HepG2 (cell line): Measurements from ENCODE around the gene C19orf18. TPM values are rescaled to one million over a fixed set of nuclear protein-coding genes. Genes with fewer than 3 reads are reported as not detected.
A peak's percentile ranks its signal among the peaks of the same experiment; 100 is the strongest.

Experiments
- CCAR2 ChIP-seq: fragments of 200-400 bp; formaldehyde crosslinking; optimal IDR thresholded peaks from 2 replicates; pipeline ENCODE3; 2018; ENCODE audit warnings: low read depth, mild to moderate bottlenecking, low read length, moderate library complexity
- CEBPG ChIP-seq: IDR thresholded peaks from 2 replicates; pipeline ENCODE4 v1.6.1; 2016
- FOXK1 ChIP-seq: sonication (generic); formaldehyde crosslinking; IDR thresholded peaks from 2 replicates; pipeline ENCODE4 v1.4.0; 2020; ENCODE audit warnings: low read depth, missing genetic modification reagents, borderline replicate concordance
- GABPA ChIP-seq, 2 experiments: IDR thresholded peaks; 2 replicates each; pipeline ENCODE4 v1.6.1; 2011 to 2016; ENCODE audit warnings: low read depth in 2 of 2, low read length in 1 of 2, missing biosample characterization in 1 of 2, missing genetic modification characterization in 1 of 2
- HES4 ChIP-seq: sonication (generic); formaldehyde crosslinking; IDR thresholded peaks from 2 replicates; pipeline ENCODE4 v1.9.0; 2021; ENCODE audit warnings: mild to moderate bottlenecking, missing genetic modification reagents, borderline replicate concordance
- HHEX ChIP-seq: IDR thresholded peaks from 2 replicates; pipeline ENCODE4 v1.6.1; 2016; ENCODE audit warnings: control low read depth
- KDM2A ChIP-seq: sonication (generic); formaldehyde crosslinking; IDR thresholded peaks from 2 replicates; pipeline ENCODE4 v1.4.0; 2020; ENCODE audit warnings: low read depth, missing genetic modification reagents, borderline replicate concordance
- KMT2A ChIP-seq: sonication (generic); formaldehyde crosslinking; IDR thresholded peaks from 2 replicates; pipeline ENCODE4 v1.4.0; 2020; ENCODE audit warnings: missing genetic modification reagents
- MBD4 ChIP-seq: IDR thresholded peaks from 2 replicates; pipeline ENCODE4 v1.6.1; 2012; ENCODE audit warnings: low read length, inconsistent platforms, borderline replicate concordance
- MXD4 ChIP-seq: IDR thresholded peaks from 2 replicates; pipeline ENCODE4 v1.6.1; 2016; ENCODE audit warnings: mild to moderate bottlenecking, missing biosample characterization, missing genetic modification reagents
- NAIF1 ChIP-seq: sonication (generic); formaldehyde crosslinking; IDR thresholded peaks from 2 replicates; pipeline ENCODE4 v1.5.0; 2020; ENCODE audit warnings: mild to moderate bottlenecking, missing genetic modification reagents, borderline replicate concordance
- NCOR1 ChIP-seq: fragments of 200-600 bp; sonication (generic); IDR thresholded peaks from 2 replicates; pipeline ENCODE4 v1.7.0; 2017; ENCODE audit warnings: antibody characterized with exemption, low read length, borderline replicate concordance
- NFRKB ChIP-seq: fragments of 450-650 bp; IDR thresholded peaks from 2 replicates; pipeline ENCODE4 v1.6.1; 2017
- NFYC ChIP-seq: IDR thresholded peaks from 2 replicates; pipeline ENCODE4 v1.6.1; 2016; ENCODE audit warnings: missing genetic modification reagents, missing compliant biosample characterization
- POLR2AphosphoS2 ChIP-seq: IDR thresholded peaks from 2 replicates; pipeline ENCODE4 v1.6.1; 2011; ENCODE audit warnings: low read depth, low read length, improper control_type of control experiment
- RELA ChIP-seq: sonication (generic); formaldehyde crosslinking; IDR thresholded peaks from 2 replicates; pipeline ENCODE4 v1.4.0; 2020; ENCODE audit warnings: missing genetic modification reagents
- RFXANK ChIP-seq: IDR thresholded peaks from 2 replicates; pipeline ENCODE4 v1.6.1; 2016
- SMARCE1 ChIP-seq: fragments of 450-650 bp; IDR thresholded peaks from 2 replicates; pipeline ENCODE4 v1.6.1; 2017; ENCODE audit warnings: borderline replicate concordance
- SMC3 ChIP-seq: IDR thresholded peaks from 2 replicates; pipeline ENCODE4 v1.6.1; 2011; ENCODE audit warnings: low read length, improper control_type of control experiment
- ZBTB20 ChIP-seq: sonication (generic); formaldehyde crosslinking; IDR thresholded peaks from 2 replicates; pipeline ENCODE4 v1.8.1; 2023; ENCODE audit warnings: missing genetic modification reagents, low read depth, mild to moderate bottlenecking, borderline replicate concordance
- ZEB1 ChIP-seq: IDR thresholded peaks from 2 replicates; pipeline ENCODE4 v1.6.1; 2012; ENCODE audit warnings: mild to moderate bottlenecking, low read depth, inconsistent platforms; ENCODE audit not compliant: insufficient replicate concordance
- ZIK1 ChIP-seq: sonication (generic); formaldehyde crosslinking; IDR thresholded peaks from 2 replicates; pipeline ENCODE4 v1.5.0; 2020; ENCODE audit warnings: mild to moderate bottlenecking, low read depth, missing genetic modification reagents, borderline replicate concordance
- ZMYM4 ChIP-seq: sonication (generic); formaldehyde crosslinking; IDR thresholded peaks from 2 replicates; pipeline ENCODE4 v1.8.1; 2023; ENCODE audit warnings: mild to moderate bottlenecking, missing genetic modification reagents
- ZNF224 ChIP-seq: sonication (generic); formaldehyde crosslinking; IDR thresholded peaks from 2 replicates; pipeline ENCODE4 v1.5.0; 2020; ENCODE audit warnings: mild to moderate bottlenecking, missing genetic modification reagents
- ZNF350 ChIP-seq: sonication (generic); formaldehyde crosslinking; IDR thresholded peaks from 2 replicates; pipeline ENCODE4 v1.4.0; 2020; ENCODE audit warnings: mild to moderate bottlenecking, low read depth, missing genetic modification reagents, borderline replicate concordance
- ZNF569 ChIP-seq: sonication (generic); formaldehyde crosslinking; IDR thresholded peaks from 2 replicates; pipeline ENCODE4 v1.5.0; 2020; ENCODE audit warnings: mild to moderate bottlenecking, missing genetic modification reagents, moderate library complexity, borderline replicate concordance
- ZNF746 ChIP-seq: sonication (generic); formaldehyde crosslinking; IDR thresholded peaks from 2 replicates; pipeline ENCODE4 v1.8.0; 2022; ENCODE audit warnings: mild to moderate bottlenecking, missing genetic modification reagents
- polyA plus RNA-seq, 8 experiments: library from polyadenylated mRNA; depleted of rRNA in 3 of 8; stranded (reverse) in 7 of 8; unstranded in 1 of 8; fragments of >200 nt; fragmentation: Illumina TruSeq in 4 of 8; extraction: Trizol in 4 of 8; gene quantifications; 2 replicates each; pipeline versions ENCODE4 v1.2.1 to v1.2.3, GENCODE V29; 2011 to 2016; ENCODE audit warnings: low read depth in 4 of 8, missing spikeins in 1 of 8, mixed read lengths in 1 of 8; ENCODE audit not compliant: insufficient read depth in 1 of 8
- total RNA-seq, 5 experiments: library from RNA; depleted of rRNA; stranded (reverse); fragments of >200 nt; fragmentation: Illumina TruSeq; extraction: Trizol; gene quantifications; 2 replicates each; pipeline ENCODE4 v1.2.3, GENCODE V29; 2016; ENCODE audit warnings: low read depth in 1 of 5
- TF ChIP-seq, protein P1 (sequence below): sonication (generic); formaldehyde crosslinking; conservative IDR thresholded peaks from 2 replicates; pipeline ENCODE4 v1.4.0; 2020; ENCODE audit warnings: missing genetic modification reagents
- TF ChIP-seq, protein P2 (sequence below): IDR thresholded peaks from 2 replicates; pipeline ENCODE4 v1.4.0; 2020; ENCODE audit warnings: mild to moderate bottlenecking, missing genetic modification reagents

Gene C19orf18
- total and polyA plus RNA-seq, 2 of the 13 experiments (the other 11 are each of a cell fraction or from before 2014, with no cell fraction given) = 0.38 to 0.55 TPM

DNA sequence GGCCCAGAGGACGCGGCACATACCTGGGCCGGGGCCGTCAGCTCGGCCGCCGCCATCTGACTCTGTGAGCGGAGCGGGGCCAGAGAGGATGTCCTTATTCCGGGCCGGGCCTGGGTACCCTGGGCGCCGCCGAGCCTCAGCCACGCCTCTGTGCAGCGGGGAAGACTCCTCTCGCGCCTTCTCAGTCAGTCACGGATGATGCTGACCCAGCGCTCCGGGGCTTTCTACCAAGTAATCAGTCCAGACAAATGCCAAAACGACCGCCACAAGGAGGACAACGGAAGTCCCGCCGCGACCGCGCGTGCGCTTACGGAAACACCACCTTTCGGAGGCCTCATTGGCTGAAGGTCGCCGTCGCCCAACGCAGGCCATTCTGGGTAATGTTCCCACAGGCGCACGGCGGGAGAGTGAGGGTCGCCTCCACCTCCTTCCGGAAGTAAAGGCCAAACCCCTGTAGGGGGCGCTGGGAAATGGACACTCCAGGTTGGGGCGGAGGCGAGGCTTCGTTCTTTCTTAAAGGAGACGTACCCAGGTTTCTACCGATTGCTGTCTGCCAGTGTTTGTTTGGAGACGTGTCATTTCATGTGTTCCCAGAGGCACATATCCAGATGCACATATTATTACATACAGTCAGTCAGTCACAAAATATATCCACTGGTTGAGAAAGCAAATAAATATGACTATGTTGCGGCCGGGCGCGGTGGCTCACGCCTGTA, 26.8 kb downstream of the C19orf18 start, which contains the start of gene ZNF256 (continued):
- TF ChIP-seq NFRKB (no peak), ZBTB20 (CRISPR knock-in tag) (no peak; the same call in 1 of the 2 replicates), MXD4 (CRISPR knock-in tag) (0 out of 2 replicates have a peak, but pooled peaks have one; percentile 54), RFXANK (CRISPR knock-in tag) (no peak; the same call in 1 of the 2 replicates), KDM2A (peak; percentile 88), ZEB1 (no peak), NAIF1 (CRISPR knock-in tag) (no peak), CEBPG (CRISPR knock-in tag) (no peak), NFYC (CRISPR knock-in tag) (peak; percentile 91), HES4 (CRISPR knock-in tag) (peak; percentile 45; the same call in 1 of the 2 replicates), KMT2A (peak; percentile 21; the same call in 1 of the 2 replicates), SMARCE1 (no peak), POLR2AphosphoS2 (no peak), HHEX (no peak), GABPA (IDR thresholded peaks at IDR 0.05; ENCODE audit: low read depth, low read length) (peak; percentile 89), GABPA (CRISPR knock-in tag; IDR thresholded peaks at IDR 0.05; ENCODE audit: low read depth) (peak; percentile 96), ZNF746 (CRISPR knock-in tag) (no peak), FOXK1 (CRISPR knock-in tag) (peak; percentile 43; the same call in 1 of the 2 replicates), ZIK1 (CRISPR knock-in tag) (no peak), RELA (CRISPR knock-in tag) (no peak), CCAR2 (no peak), MBD4 (no peak), NCOR1 (no peak), ZNF569 (no peak), ZMYM4 (CRISPR knock-in tag) (peak; percentile 99), ZNF350 (CRISPR knock-in tag) (peak; percentile 75; the same call in 1 of the 2 replicates), ZNF224 (CRISPR knock-in tag) (0 out of 2 replicates have a peak, but pooled peaks have one; percentile 21), SMC3 (0 out of 2 replicates have a peak, but pooled peaks have one; percentile 23)
- TF ChIP-seq, protein P1, sequence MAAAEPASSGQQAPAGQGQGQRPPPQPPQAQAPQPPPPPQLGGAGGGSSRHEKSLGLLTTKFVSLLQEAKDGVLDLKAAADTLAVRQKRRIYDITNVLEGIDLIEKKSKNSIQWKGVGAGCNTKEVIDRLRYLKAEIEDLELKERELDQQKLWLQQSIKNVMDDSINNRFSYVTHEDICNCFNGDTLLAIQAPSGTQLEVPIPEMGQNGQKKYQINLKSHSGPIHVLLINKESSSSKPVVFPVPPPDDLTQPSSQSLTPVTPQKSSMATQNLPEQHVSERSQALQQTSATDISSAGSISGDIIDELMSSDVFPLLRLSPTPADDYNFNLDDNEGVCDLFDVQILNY (CRISPR knock-in tag) = peak; percentile 80
- TF ChIP-seq, protein P2, sequence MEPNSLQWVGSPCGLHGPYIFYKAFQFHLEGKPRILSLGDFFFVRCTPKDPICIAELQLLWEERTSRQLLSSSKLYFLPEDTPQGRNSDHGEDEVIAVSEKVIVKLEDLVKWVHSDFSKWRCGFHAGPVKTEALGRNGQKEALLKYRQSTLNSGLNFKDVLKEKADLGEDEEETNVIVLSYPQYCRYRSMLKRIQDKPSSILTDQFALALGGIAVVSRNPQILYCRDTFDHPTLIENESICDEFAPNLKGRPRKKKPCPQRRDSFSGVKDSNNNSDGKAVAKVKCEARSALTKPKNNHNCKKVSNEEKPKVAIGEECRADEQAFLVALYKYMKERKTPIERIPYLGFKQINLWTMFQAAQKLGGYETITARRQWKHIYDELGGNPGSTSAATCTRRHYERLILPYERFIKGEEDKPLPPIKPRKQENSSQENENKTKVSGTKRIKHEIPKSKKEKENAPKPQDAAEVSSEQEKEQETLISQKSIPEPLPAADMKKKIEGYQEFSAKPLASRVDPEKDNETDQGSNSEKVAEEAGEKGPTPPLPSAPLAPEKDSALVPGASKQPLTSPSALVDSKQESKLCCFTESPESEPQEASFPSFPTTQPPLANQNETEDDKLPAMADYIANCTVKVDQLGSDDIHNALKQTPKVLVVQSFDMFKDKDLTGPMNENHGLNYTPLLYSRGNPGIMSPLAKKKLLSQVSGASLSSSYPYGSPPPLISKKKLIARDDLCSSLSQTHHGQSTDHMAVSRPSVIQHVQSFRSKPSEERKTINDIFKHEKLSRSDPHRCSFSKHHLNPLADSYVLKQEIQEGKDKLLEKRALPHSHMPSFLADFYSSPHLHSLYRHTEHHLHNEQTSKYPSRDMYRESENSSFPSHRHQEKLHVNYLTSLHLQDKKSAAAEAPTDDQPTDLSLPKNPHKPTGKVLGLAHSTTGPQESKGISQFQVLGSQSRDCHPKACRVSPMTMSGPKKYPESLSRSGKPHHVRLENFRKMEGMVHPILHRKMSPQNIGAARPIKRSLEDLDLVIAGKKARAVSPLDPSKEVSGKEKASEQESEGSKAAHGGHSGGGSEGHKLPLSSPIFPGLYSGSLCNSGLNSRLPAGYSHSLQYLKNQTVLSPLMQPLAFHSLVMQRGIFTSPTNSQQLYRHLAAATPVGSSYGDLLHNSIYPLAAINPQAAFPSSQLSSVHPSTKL (CRISPR knock-in tag) = peak; percentile 63
